HG03108 (cell line): Measurements from ENCODE around the gene ZNF552.
A peak's percentile ranks its signal among the peaks of the same experiment; 100 is the strongest.
"Not testable (repeated sequence)": the region's sequence is repeated elsewhere in the genome, so short reads cannot be mapped to it uniquely, and the experiment has no call there.

ENCODE experiments used
- ATAC-seq: cut with Tn5 transposase; IDR thresholded peaks from one replicate; pipeline ENCODE4 v1.9.1; 2021; ENCODE audit warnings: moderate library complexity; ENCODE audit not compliant: unreplicated experiment

Gene ZNF552

GRCh38 chr19:57819475-57820148 lies 4.9 kb upstream of the ZNF552 start:
- peak; percentile 92 for ATAC-seq

GRCh38 chr19:57818378-57818777 lies 3.7 kb upstream of the ZNF552 start:
- no peak for ATAC-seq

- no peak for ATAC-seq
Measured at GRCh38 chr19:57817976-57818375, 3.3 kb upstream of the ZNF552 start.

GRCh38 chr19:57816652-57817051 lies 1.9 kb upstream of the ZNF552 start:
- no peak for ATAC-seq

- ATAC-seq = no peak
Measured at GRCh38 chr19:57815247-57816075, 748 bp upstream of the ZNF552 start.

GRCh38 chr19:57813919-57814504 lies 701 bp downstream of the ZNF552 start:
- no peak for ATAC-seq

GRCh38 chr19:57812975-57813820 lies 1.5 kb downstream of the ZNF552 start:
- not testable (repeated sequence) for ATAC-seq

- ATAC-seq = no peak
Measured at GRCh38 chr19:57812226-57812625, 2.5 kb downstream of the ZNF552 start.

- not testable (repeated sequence) for ATAC-seq
Measured at GRCh38 chr19:57810410-57811295, 4.1 kb downstream of the ZNF552 start.

GRCh38 chr19:57807541-57807940 lies 7.2 kb downstream of the ZNF552 start:
- no peak for ATAC-seq

GRCh38 chr19:57803594-57804325 lies 11.0 kb downstream of the ZNF552 start:
- no peak for ATAC-seq

- ATAC-seq = no peak
Measured at GRCh38 chr19:57803265-57803593, 11.5 kb downstream of the ZNF552 start.

GRCh38 chr19:57802269-57802668 lies 12.4 kb downstream of the ZNF552 start:
- no peak for ATAC-seq

- ATAC-seq = no peak
Measured at GRCh38 chr19:57800696-57801095, 14.0 kb downstream of the ZNF552 start.

GRCh38 chr19:57796580-57796979 lies 18.1 kb downstream of the ZNF552 start:
- ATAC-seq = not testable (repeated sequence)

- no peak for ATAC-seq
Measured at GRCh38 chr19:57789288-57789687, 25.4 kb downstream of the ZNF552 start.

- ATAC-seq = no peak
Measured at GRCh38 chr19:57788114-57788692, 26.5 kb downstream of the ZNF552 start.

- no peak for ATAC-seq
Measured at GRCh38 chr19:57786906-57787305, 27.8 kb downstream of the ZNF552 start.

- ATAC-seq = no peak
Measured at GRCh38 chr19:57786286-57786685, 28.4 kb downstream of the ZNF552 start.
